K562 (cell line): ENCODE results near the gene RHBDL3. TPM values are rescaled to one million over a fixed set of nuclear protein-coding genes. Genes with fewer than 3 reads are reported as not detected.
A peak's percentile ranks its signal among the peaks of the same experiment; 100 is the strongest.

Experiments
- FOXK1 ChIP-seq: sonication (generic); formaldehyde crosslinking; IDR thresholded peaks from 2 replicates; pipeline ENCODE4 v1.8.0; 2022; ENCODE audit warnings: missing genetic modification reagents, mild to moderate bottlenecking, borderline replicate concordance
- HDAC8 ChIP-seq: fragments of 450-650 bp; IDR thresholded peaks from 2 replicates; pipeline ENCODE4 v1.6.1; 2016; ENCODE audit warnings: mild to moderate bottlenecking, missing genetic modification characterization, moderate library complexity, missing compliant biosample characterization
- KDM5B ChIP-seq: fragments of 200-600 bp; sonication (generic); IDR thresholded peaks from 2 replicates; pipeline ENCODE4 v1.6.1; 2012; ENCODE audit warnings: low read depth, mild to moderate bottlenecking, moderate library complexity, low read length, control low read depth, inconsistent platforms; ENCODE audit not compliant: insufficient replicate concordance
- SMARCC2 ChIP-seq: fragments of 450-650 bp; IDR thresholded peaks from 2 replicates; pipeline ENCODE4 v1.6.1; 2017; ENCODE audit warnings: antibody characterized with exemption, moderate library complexity, mild to moderate bottlenecking, low read depth
- ZNF695 ChIP-seq: fragments of 450-650 bp; formaldehyde crosslinking; IDR thresholded peaks from 2 replicates; pipeline ENCODE4 v1.4.0; 2020; ENCODE audit warnings: mild to moderate bottlenecking, moderate library complexity
- ZNF785 ChIP-seq: fragments of 250-450 bp; sonication (Bioruptor Pico); IDR thresholded peaks from 2 replicates; pipeline ENCODE4 v1.4.0; 2020; ENCODE audit warnings: mild to moderate bottlenecking
- polyA plus RNA-seq, 8 experiments: library from polyadenylated mRNA; depleted of rRNA in 4 of 8; stranded (reverse) in 5 of 8; unstranded in 3 of 8; fragments of >200 nt; fragmentation: Nextera tagmentation in 2 of 8; fragmentation: Illumina TruSeq in 1 of 8; extraction: Ambion mirVana in 2 of 8; extraction: Trizol in 1 of 8; gene quantifications; 2 replicates each; pipeline versions ENCODE4 v1.2.1 to v1.2.3, GENCODE V29; 2011 to 2014; ENCODE audit warnings: inconsistent platforms in 1 of 8, missing spikeins in 1 of 8
- total RNA-seq, 7 experiments: library from RNA; depleted of rRNA in 6 of 7; stranded (reverse); fragments of >200 nt in 6 of 7; fragmentation: Illumina TruSeq in 2 of 7; extraction: Trizol in 2 of 7; gene quantifications; 2 replicates each; pipeline versions ENCODE4 v1.2.1 to v1.2.3, GENCODE V29; 2011 to 2021; ENCODE audit warnings: low replicate concordance in 1 of 7
- TF ChIP-seq, protein P1 (sequence below): fragments of 450-650 bp; IDR thresholded peaks from 2 replicates; pipeline ENCODE4 v1.6.1; 2018; ENCODE audit not compliant: partially characterized antibody
- TF ChIP-seq, protein P2 (sequence below), 2 experiments: fragments of 450-650 bp; formaldehyde crosslinking in 1 of 2; IDR thresholded peaks; 2 replicates each; pipeline versions ENCODE4 v1.4.0 to v1.6.1; 2014 to 2020; ENCODE audit warnings: mild to moderate bottlenecking in 2 of 2, borderline replicate concordance in 1 of 2, low read depth in 1 of 2
- TF ChIP-seq, protein P3 (sequence below): fragments of 250-450 bp; sonication (Bioruptor Pico); IDR thresholded peaks from 2 replicates; pipeline ENCODE4 v1.8.0; 2021; ENCODE audit warnings: moderate library complexity, mild to moderate bottlenecking, inconsistent platforms
- TF ChIP-seq, protein P4 (sequence below): fragments of 250-450 bp; sonication (Bioruptor Pico); IDR thresholded peaks from 2 replicates; pipeline ENCODE4 v1.4.0; 2020; ENCODE audit warnings: mild to moderate bottlenecking

Gene RHBDL3
- total and polyA plus RNA-seq, 9 of the 15 experiments (the other 6 are each of a cell fraction or from before 2014, with no cell fraction given) = 0.06 to 0.31 (median 0.09) TPM; not detected in 4

DNA sequence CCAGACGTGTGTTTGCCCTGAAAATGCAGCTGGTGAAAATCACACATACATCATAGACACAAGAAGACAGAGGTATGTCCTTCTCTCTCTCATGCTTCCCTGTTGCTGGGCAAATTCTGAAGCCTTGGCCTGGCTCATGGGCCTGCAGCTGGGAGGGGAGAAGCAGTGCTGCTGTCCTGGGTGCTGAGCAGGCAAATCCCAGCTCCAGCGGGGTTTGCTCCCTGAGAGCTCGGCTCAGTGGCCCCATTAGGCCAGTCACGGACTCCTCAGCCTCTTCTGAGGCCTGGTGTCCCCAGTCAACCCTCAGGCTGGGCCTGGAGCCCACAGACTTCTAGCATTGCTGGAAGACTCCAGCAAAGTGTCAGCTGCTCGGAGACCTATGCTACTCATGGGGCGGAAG is 11.7 kb downstream of the RHBDL3 start (continued):
- TF ChIP-seq, protein P1, sequence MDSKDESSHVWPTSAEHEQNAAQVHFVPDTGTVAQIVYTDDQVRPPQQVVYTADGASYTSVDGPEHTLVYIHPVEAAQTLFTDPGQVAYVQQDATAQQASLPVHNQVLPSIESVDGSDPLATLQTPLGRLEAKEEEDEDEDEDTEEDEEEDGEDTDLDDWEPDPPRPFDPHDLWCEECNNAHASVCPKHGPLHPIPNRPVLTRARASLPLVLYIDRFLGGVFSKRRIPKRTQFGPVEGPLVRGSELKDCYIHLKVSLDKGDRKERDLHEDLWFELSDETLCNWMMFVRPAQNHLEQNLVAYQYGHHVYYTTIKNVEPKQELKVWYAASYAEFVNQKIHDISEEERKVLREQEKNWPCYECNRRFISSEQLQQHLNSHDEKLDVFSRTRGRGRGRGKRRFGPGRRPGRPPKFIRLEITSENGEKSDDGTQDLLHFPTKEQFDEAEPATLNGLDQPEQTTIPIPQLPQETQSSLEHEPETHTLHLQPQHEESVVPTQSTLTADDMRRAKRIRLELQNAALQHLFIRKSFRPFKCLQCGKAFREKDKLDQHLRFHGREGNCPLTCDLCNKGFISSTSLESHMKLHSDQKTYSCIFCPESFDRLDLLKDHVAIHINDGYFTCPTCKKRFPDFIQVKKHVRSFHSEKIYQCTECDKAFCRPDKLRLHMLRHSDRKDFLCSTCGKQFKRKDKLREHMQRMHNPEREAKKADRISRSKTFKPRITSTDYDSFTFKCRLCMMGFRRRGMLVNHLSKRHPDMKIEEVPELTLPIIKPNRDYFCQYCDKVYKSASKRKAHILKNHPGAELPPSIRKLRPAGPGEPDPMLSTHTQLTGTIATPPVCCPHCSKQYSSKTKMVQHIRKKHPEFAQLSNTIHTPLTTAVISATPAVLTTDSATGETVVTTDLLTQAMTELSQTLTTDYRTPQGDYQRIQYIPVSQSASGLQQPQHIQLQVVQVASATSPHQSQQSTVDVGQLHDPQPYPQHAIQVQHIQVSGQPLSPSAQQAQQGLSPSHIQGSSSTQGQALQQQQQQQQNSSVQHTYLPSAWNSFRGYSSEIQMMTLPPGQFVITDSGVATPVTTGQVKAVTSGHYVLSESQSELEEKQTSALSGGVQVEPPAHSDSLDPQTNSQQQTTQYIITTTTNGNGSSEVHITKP = peak; percentile 42
- TF ChIP-seq, protein P2, sequence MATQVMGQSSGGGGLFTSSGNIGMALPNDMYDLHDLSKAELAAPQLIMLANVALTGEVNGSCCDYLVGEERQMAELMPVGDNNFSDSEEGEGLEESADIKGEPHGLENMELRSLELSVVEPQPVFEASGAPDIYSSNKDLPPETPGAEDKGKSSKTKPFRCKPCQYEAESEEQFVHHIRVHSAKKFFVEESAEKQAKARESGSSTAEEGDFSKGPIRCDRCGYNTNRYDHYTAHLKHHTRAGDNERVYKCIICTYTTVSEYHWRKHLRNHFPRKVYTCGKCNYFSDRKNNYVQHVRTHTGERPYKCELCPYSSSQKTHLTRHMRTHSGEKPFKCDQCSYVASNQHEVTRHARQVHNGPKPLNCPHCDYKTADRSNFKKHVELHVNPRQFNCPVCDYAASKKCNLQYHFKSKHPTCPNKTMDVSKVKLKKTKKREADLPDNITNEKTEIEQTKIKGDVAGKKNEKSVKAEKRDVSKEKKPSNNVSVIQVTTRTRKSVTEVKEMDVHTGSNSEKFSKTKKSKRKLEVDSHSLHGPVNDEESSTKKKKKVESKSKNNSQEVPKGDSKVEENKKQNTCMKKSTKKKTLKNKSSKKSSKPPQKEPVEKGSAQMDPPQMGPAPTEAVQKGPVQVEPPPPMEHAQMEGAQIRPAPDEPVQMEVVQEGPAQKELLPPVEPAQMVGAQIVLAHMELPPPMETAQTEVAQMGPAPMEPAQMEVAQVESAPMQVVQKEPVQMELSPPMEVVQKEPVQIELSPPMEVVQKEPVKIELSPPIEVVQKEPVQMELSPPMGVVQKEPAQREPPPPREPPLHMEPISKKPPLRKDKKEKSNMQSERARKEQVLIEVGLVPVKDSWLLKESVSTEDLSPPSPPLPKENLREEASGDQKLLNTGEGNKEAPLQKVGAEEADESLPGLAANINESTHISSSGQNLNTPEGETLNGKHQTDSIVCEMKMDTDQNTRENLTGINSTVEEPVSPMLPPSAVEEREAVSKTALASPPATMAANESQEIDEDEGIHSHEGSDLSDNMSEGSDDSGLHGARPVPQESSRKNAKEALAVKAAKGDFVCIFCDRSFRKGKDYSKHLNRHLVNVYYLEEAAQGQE (IDR thresholded peaks at IDR 0.05; ENCODE audit: borderline replicate concordance) = peak; percentile 97
- TF ChIP-seq, protein P2 (CRISPR knock-in tag; IDR thresholded peaks at IDR 0.05; ENCODE audit: low read depth) = peak; percentile 33; the same call in 1 of the 2 replicates
- TF ChIP-seq, protein P3, sequence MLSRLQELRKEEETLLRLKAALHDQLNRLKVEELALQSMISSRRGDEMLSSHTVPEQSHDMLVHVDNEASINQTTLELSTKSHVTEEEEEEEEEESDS = no peak
- TF ChIP-seq ZNF695 (no peak), KDM5B (no peak), SMARCC2 (no peak), FOXK1 (CRISPR knock-in tag) (no peak), ZNF785 (CRISPR knock-in tag) (no peak), HDAC8 (tag) (no peak)
- TF ChIP-seq, protein P4, sequence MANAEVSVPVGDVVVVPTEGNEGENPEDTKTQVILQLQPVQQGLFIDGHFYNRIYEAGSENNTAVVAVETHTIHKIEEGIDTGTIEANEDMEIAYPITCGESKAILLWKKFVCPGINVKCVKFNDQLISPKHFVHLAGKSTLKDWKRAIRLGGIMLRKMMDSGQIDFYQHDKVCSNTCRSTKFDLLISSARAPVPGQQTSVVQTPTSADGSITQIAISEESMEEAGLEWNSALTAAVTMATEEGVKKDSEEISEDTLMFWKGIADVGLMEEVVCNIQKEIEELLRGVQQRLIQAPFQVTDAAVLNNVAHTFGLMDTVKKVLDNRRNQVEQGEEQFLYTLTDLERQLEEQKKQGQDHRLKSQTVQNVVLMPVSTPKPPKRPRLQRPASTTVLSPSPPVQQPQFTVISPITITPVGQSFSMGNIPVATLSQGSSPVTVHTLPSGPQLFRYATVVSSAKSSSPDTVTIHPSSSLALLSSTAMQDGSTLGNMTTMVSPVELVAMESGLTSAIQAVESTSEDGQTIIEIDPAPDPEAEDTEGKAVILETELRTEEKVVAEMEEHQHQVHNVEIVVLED (CRISPR knock-in tag) = no peak
